Vagina (tissue), 2 donors: ENCODE data around the gene TM9SF4.

Experiments
- POLR2A ChIP-seq, 2 donors: fragments of 450-650 bp; IDR thresholded peaks; one replicate each; pipeline ENCODE4 v1.6.1; 2017; ENCODE audit warnings: antibody characterized with exemption in 2 of 2, mild to moderate bottlenecking in 2 of 2, moderate library complexity in 2 of 2
- TF ChIP-seq, protein P1 (sequence below), 3 experiments: fragments of 450-650 bp in 2 of 3; fragments of 200-600 bp in 1 of 3; sonication (generic) in 1 of 3; IDR thresholded peaks; one replicate each; pipeline ENCODE4 v1.5.1; 2017 to 2019; ENCODE audit warnings: antibody characterized with exemption in 3 of 3, mild to moderate bottlenecking in 2 of 3, moderate library complexity in 2 of 3

DNA sequence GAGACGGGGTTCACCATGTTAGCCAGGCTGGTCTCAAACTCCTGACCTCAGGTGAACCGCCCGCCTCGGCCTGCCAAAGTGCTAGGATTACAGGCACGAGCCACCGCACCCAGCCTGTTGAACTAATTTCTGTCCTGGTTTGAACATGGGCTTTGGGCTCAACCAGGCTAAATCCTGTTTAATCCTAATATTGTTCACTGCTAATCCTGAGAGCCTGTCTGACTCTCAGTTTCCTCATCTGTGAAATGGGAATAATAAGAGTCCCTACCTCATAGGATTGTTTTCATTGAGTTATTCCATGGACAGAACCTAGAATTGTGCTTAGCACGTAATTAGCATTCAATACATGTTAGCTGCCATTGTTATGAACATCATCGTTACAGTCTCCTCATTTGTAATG, 17.4 kb downstream of the TM9SF4 start:
- TF ChIP-seq, protein P1, sequence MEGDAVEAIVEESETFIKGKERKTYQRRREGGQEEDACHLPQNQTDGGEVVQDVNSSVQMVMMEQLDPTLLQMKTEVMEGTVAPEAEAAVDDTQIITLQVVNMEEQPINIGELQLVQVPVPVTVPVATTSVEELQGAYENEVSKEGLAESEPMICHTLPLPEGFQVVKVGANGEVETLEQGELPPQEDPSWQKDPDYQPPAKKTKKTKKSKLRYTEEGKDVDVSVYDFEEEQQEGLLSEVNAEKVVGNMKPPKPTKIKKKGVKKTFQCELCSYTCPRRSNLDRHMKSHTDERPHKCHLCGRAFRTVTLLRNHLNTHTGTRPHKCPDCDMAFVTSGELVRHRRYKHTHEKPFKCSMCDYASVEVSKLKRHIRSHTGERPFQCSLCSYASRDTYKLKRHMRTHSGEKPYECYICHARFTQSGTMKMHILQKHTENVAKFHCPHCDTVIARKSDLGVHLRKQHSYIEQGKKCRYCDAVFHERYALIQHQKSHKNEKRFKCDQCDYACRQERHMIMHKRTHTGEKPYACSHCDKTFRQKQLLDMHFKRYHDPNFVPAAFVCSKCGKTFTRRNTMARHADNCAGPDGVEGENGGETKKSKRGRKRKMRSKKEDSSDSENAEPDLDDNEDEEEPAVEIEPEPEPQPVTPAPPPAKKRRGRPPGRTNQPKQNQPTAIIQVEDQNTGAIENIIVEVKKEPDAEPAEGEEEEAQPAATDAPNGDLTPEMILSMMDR (IDR thresholded peaks at IDR 0.05) = no peak
- no peak for TF ChIP-seq POLR2A (IDR thresholded peaks at IDR 0.05)
